MG63 (cell line): ENCODE data around the gene ARHGAP30. TPM values are rescaled to one million over a fixed set of nuclear protein-coding genes. Genes with fewer than 3 reads are reported as not detected.
A peak's percentile ranks its signal among the peaks of the same experiment; 100 is the strongest.
"Not testable (repeated sequence)": the region's sequence is repeated elsewhere in the genome, so short reads cannot be mapped to it uniquely, and the experiment has no call there.

Experiments used
- DNase-seq: peaks from one replicate; pipeline ENCODE4 v3.0.0-alpha.2; 2020
- H3K27me3 ChIP-seq: fragments of 250-450 bp; sonication (Bioruptor Pico); 2 replicates; pipeline ENCODE4 v1.5.1; 2020; ENCODE audit warnings: mild to moderate bottlenecking, moderate library complexity
- H3K36me3 ChIP-seq: fragments of 250-450 bp; sonication (Bioruptor Pico); 2 replicates; pipeline ENCODE4 v1.5.1; 2020; ENCODE audit warnings: mild to moderate bottlenecking, moderate library complexity
- H3K4me3 ChIP-seq: fragments of 250-450 bp; sonication (Bioruptor Pico); 2 replicates; pipeline ENCODE4 v1.5.1; 2020; ENCODE audit warnings: mild to moderate bottlenecking, moderate library complexity
- H3K9me3 ChIP-seq: fragments of 250-450 bp; sonication (Bioruptor Pico); 2 replicates; pipeline ENCODE4 v1.5.1; 2020; ENCODE audit warnings: mild to moderate bottlenecking, moderate library complexity
- total RNA-seq: library from RNA; depleted of rRNA; stranded (reverse); fragments of >200 nt; shearing (Covaris generic); gene quantifications from 2 replicates; pipeline ENCODE4 v1.2.3, GENCODE V29; 2014; ENCODE audit warnings: low replicate concordance

ARHGAP30 gene
- total RNA-seq, 1 experiment from 2014 or later, result not detected

DNA sequence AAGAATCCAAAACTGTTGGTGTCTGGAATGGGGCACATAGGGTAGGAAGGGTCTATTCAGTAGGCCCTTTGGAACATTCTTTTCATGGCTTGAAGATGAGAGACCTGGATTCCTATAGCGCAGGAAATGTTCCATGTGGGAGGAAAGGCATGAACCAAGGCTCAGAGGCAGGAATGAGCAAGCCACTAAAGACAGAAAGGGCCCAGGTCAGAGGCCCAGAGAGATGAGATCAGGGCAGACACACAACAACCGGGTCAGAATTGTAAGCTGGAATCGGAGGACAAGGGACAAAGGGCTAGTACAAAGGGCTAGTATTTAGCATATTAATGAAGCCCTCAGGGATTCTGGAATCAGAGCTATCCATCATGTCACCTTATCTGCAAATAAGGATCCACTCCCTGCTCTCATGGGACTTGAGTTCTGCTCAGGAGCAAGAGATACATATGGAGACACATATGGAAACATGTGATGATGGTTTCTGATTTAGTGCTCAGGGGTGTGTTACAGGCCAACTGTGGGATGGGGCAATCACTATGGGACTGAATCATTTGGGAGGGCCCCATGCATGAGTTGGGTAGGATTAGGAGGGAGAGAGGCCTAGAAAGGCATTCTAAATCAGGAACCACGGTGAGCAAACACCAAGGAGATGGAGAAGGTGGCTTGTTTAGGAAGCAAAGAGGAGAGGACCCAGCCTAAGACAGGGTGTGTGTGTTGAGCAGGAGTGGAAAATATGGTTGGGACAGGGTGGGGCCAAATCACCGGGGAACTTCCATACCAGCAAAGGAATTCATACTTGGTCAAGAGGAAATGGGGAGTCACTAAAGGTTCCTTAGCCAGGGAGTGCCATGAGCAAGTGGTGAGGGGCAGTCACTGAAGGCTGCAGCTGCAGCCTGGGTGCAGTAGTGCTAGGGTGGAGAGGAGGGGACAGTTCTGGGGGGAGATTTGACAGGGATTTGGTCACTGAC, 11.0 kb upstream of the ARHGAP30 start:
- DNase-seq, result no peak
- H3K9me3 ChIP-seq, result no peaks in the 10 kb centered on the region
- no peaks in the 10 kb centered on the region for H3K27me3 ChIP-seq
- H3K36me3 ChIP-seq, result no peaks in the 10 kb centered on the region
- no peak overlapping the region for H3K4me3 ChIP-seq

DNA sequence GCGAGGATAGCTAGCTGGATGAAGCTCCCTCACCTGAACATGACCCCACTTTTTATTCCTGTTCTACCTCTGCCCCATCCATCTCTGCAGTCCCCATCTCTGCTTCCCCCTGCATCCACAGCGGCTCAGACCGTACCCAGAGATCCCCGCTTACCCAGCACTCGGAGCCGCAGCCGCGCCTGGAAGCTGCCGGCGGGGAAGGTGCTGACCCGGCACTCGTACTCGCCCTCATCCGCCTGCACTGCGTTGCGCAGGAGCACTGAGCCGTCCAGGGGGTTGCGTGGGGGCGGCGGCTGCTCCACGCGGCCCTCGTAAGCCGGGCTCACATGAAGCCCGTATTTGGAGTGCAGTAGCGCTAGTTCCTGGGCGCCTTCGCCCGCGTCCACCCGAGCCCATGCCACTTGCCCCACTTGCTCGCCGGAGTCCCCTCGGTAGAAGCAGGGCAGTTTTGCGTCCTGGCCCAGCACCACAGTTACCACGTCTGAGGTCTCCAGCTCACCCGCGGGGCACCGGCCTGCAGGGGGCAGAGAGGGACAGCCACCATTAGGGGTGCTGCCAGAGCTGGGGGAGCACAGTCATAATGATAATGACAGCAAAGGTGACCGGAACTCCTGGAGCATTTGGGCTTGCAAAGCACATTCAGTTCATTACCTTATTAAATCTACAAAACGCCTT, 9.9 kb upstream of the ARHGAP30 start:
- Histone ChIP-seq H3K27me3 (no peaks in the 10 kb centered on the region), H3K36me3 (no peaks in the 10 kb centered on the region), H3K9me3 (no peaks in the 10 kb centered on the region), H3K4me3 (no peak overlapping the region)
- DNase-seq, result no peak

DNA sequence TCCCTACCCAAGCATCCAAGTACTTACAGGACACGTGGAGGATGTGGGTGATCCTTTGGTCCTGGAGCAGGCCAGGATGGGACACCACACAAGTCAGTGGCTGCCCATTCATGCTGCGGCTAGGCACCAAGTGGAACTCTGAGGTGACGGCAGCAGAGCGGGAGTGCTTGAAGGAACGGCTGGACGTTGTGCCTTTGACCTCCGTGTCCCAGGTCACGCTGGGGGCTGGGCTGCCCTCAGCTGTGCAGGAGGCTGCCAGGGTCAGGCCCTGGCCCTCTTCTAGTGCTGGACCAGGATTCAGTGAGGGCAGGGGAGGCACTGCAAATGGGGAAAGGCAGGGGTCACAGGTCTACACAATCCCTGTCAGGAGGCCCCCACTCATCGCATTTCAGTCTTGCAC, 7.7 kb upstream of the ARHGAP30 start:
- Histone ChIP-seq H3K27me3 (no peaks in the 10 kb centered on the region), H3K9me3 (no peaks in the 10 kb centered on the region), H3K4me3 (no peak overlapping the region), H3K36me3 (no peaks in the 10 kb centered on the region)
- DNase-seq, result no peak

DNA sequence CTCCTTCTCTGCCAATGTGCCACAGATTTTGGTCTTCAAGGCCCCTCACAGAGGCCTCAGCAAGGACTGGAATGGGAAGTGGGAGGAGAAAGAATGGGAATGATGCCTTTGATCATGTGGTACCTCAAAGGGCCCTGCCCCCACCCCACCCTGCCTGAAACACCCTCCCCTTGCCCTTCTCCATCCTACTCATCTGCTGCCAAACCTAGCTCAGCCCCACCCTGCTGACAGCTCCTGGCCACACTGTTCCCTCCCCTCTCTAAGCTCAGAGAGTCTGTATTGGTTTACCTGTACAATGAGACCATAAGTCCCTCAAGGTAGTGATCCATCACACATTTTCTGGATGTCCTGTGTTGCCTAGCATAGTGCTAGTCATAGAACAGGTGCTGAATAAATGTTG, 6.7 kb upstream of the ARHGAP30 start:
- Histone ChIP-seq H3K9me3 (no peaks in the 10 kb centered on the region), H3K27me3 (no peaks in the 10 kb centered on the region), H3K36me3 (no peaks in the 10 kb centered on the region), H3K4me3 (no peak overlapping the region)
- DNase-seq, result no peak

- H3K9me3 ChIP-seq, result no peaks in the 10 kb centered on the region
- no peak overlapping the region for H3K4me3 ChIP-seq
- H3K27me3 ChIP-seq, result no peaks in the 10 kb centered on the region
- DNase-seq, result no peak
- H3K36me3 ChIP-seq, result no peaks in the 10 kb centered on the region
Observed at GRCh38 chr1:161074676-161075368, 5.1 kb upstream of the ARHGAP30 start.

- no peak overlapping the region for H3K4me3 ChIP-seq
- no peaks in the 10 kb centered on the region for H3K36me3 ChIP-seq
- DNase-seq, result no peak
- H3K9me3 ChIP-seq, result no peaks in the 10 kb centered on the region
- no peaks in the 10 kb centered on the region for H3K27me3 ChIP-seq
Observed at GRCh38 chr1:161073474-161074121, 3.9 kb upstream of the ARHGAP30 start.

- no peaks in the 10 kb centered on the region for H3K36me3 ChIP-seq
- H3K27me3 ChIP-seq, result no peaks in the 10 kb centered on the region
- H3K4me3 ChIP-seq, result no peak overlapping the region
- no peak for DNase-seq
- H3K9me3 ChIP-seq, result no peaks in the 10 kb centered on the region
Observed at GRCh38 chr1:161072751-161073449, 3.2 kb upstream of the ARHGAP30 start.

GRCh38 chr1:161071886-161072371, 2.2 kb upstream of the ARHGAP30 start:
- H3K36me3 ChIP-seq, result no peaks in the 10 kb centered on the region
- H3K4me3 ChIP-seq, result no peak overlapping the region
- peak; percentile 48 for DNase-seq
- no peaks in the 10 kb centered on the region for H3K27me3 ChIP-seq
- H3K9me3 ChIP-seq, result no peaks in the 10 kb centered on the region

DNA sequence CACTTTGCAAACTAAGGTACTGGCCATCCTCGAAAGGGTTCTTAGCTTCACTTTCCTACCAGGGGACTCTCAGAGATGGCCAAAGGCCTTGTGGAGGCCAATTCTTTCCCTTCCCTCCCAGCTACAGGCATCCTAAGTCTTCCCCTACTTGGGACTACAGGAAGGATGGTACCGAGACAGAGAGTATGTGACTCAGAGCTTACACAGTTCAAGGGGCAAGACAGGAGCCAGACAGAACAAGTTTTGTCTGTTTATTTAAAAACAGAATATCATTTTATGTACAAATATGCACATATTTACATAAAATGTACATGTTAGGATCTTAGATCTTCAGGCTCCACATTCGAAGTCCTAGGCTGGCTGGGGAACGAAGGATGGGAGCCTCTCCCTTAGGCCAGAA, 1.1 kb upstream of the ARHGAP30 start:
- no peaks in the 10 kb centered on the region for H3K27me3 ChIP-seq
- no peaks in the 10 kb centered on the region for H3K9me3 ChIP-seq
- H3K36me3 ChIP-seq, result no peaks in the 10 kb centered on the region
- H3K4me3 ChIP-seq, result no peak overlapping the region
- no peak for DNase-seq

- Histone ChIP-seq H3K4me3 (no peak overlapping the region), H3K36me3 (no peaks in the 10 kb centered on the region), H3K9me3 (no peaks in the 10 kb centered on the region), H3K27me3 (no peaks in the 10 kb centered on the region)
- DNase-seq, result no peak
Observed at GRCh38 chr1:161069241-161069640, 450 bp downstream of the ARHGAP30 start.

DNA sequence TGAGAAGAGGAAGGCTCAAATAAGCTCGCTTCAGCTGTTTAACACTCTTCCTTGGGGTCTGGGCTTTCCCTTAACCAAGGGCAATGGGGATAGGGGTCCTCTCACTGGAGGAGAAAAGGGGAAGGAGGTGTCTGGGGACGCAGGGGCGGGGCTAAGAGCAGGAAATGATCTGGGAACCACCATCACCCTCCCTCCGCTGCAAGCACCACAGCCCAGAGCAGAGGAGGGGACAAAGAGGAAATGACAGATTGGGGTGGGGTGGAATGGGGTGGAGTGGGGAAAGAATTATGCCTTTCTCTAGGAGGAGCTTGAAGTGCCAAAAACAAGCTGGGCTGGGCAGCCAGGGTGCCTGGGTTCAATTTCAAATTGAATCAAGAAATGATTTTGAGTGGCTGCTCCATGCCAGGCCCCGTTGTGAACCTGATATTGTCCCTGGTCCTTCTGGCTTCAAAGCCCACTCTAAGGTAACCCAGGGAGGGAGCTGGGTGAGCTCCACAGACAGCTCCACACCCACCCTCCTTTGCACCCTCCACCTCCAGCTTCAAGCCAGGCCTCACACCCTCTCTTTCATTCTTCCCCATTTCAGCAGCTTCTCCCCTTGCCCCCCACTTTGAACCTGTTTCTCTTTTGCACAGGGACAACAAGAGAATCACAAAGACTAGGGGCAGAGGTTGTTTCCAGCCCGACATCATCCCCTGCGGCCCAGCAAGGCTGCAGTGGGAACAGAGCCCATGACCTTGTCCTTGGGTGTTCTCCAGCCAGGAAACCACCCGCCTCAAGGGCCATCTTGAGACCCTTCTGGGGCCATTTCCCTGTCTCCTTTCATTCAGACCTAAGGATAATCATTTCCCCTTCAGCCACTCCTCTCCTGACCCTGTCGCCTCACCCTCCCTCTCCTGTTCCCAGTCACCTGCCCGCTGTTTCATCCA, 1.1 kb downstream of the ARHGAP30 start:
- Histone ChIP-seq H3K9me3 (no peaks in the 10 kb centered on the region), H3K36me3 (no peaks in the 10 kb centered on the region), H3K27me3 (no peaks in the 10 kb centered on the region), H3K4me3 (no peak overlapping the region)
- no peak for DNase-seq

GRCh38 chr1:161066694-161067093, 3.0 kb downstream of the ARHGAP30 start:
- DNase-seq, result no peak
- H3K4me3 ChIP-seq, result no peak overlapping the region
- no peaks in the 10 kb centered on the region for H3K27me3 ChIP-seq
- H3K9me3 ChIP-seq, result no peaks in the 10 kb centered on the region
- no peaks in the 10 kb centered on the region for H3K36me3 ChIP-seq

GRCh38 chr1:161065681-161066080, 4.0 kb downstream of the ARHGAP30 start:
- not testable (repeated sequence) for H3K9me3 ChIP-seq, H3K4me3 ChIP-seq, DNase-seq, H3K36me3 ChIP-seq, H3K27me3 ChIP-seq

GRCh38 chr1:161063936-161064335, 5.8 kb downstream of the ARHGAP30 start:
- H3K36me3 ChIP-seq, H3K9me3 ChIP-seq, H3K4me3 ChIP-seq, DNase-seq, H3K27me3 ChIP-seq: not testable (repeated sequence)

DNA sequence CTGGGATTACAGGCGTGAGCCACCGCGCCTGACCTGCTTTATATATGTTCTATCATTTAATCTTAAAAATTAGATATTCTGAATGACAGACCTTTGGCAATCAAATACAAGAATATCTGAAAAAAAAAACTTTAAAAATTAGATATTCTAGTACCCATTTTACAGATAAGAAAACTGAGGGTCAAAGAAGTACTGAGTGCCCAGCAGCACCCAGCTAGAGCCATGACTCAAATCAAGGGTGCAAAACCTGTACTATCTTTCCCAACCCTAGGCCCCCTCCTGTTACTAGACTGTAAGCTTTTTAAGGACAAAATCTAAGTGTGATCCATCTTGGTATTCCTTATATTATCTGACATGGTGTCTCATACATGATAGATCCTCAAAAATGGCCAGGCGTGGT, 8.3 kb downstream of the ARHGAP30 start:
- no peak for DNase-seq
- no peaks in the 10 kb centered on the region for H3K9me3 ChIP-seq
- H3K36me3 ChIP-seq, result no peaks in the 10 kb centered on the region
- H3K4me3 ChIP-seq, result no peak overlapping the region
- no peaks in the 10 kb centered on the region for H3K27me3 ChIP-seq
